SU-DHL-6 (cell line): Measurements from ENCODE around the gene NELFB.

Experiments
- EZH2phosphoT487 ChIP-seq: fragments of 200-600 bp; sonication (generic), shearing (Covaris generic); conservative IDR thresholded peaks from 2 replicates; pipeline ENCODE4 v1.6.1; 2018; ENCODE audit warnings: mild to moderate bottlenecking, antibody characterized with exemption, low read length, moderate library complexity, mixed read lengths
- TF ChIP-seq, protein P1 (sequence below): fragments of 200-600 bp; sonication (generic); IDR thresholded peaks from one replicate; pipeline ENCODE4 v1.5.1; 2017; ENCODE audit warnings: antibody characterized with exemption, mild to moderate bottlenecking, low read length, moderate library complexity; ENCODE audit not compliant: insufficient read depth, poor library complexity, severe bottlenecking

DNA sequence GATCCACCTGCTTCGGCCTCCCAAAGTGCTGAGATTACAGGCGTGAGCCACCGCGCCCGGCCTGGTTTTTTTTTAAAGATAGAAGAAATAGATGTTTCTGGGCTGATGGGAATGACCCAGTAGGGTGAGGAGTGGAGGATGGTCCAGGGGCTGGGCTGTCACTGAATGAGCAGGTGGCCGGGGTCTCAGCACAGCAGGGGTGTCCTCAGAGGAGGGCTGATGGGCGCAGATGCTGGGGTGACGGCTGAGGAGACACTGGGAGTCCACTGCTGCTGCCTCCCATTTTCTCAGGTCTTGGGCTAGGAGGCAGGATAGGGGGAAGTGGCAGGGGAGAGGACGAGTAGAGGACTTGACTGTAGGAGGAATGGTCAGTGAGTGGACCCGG, 20.1 kb downstream of the NELFB start:
- TF ChIP-seq, protein P1, sequence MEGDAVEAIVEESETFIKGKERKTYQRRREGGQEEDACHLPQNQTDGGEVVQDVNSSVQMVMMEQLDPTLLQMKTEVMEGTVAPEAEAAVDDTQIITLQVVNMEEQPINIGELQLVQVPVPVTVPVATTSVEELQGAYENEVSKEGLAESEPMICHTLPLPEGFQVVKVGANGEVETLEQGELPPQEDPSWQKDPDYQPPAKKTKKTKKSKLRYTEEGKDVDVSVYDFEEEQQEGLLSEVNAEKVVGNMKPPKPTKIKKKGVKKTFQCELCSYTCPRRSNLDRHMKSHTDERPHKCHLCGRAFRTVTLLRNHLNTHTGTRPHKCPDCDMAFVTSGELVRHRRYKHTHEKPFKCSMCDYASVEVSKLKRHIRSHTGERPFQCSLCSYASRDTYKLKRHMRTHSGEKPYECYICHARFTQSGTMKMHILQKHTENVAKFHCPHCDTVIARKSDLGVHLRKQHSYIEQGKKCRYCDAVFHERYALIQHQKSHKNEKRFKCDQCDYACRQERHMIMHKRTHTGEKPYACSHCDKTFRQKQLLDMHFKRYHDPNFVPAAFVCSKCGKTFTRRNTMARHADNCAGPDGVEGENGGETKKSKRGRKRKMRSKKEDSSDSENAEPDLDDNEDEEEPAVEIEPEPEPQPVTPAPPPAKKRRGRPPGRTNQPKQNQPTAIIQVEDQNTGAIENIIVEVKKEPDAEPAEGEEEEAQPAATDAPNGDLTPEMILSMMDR = no peak
- no peak for TF ChIP-seq EZH2phosphoT487
